ENCODE data around the gene USP21. TPM values are rescaled to one million over a fixed set of nuclear protein-coding genes. Genes with fewer than 3 reads are reported as not detected.

The USP21 gene
- total RNA-seq, 1 experiment from 2014 or later, result 40.9 TPM

- no TSS peak for BruUV-seq (replicated peaks)
- H3K9me3 Mint-ChIP-seq (ENCODE audit: low read depth, unreplicated experiment), result no peaks in the 10 kb centered on the region
- no peak overlapping the region for H3K27ac Mint-ChIP-seq (ENCODE audit: unreplicated experiment)
- no peak for DNase-seq
- H3K27me3 Mint-ChIP-seq (ENCODE audit: unreplicated experiment), result no peaks in the 10 kb centered on the region
- TF ChIP-seq CTCF (IDR thresholded peaks at IDR 0.05; ENCODE audit: unreplicated experiment), result no peak
- intact Hi-C loops (cut with micrococcal nuclease; ENCODE audit: unreplicated experiment), result no loop called here
- no peak overlapping the region for H3K4me3 Mint-ChIP-seq (ENCODE audit: low read depth, unreplicated experiment)
- CTCF ChIA-PET, result no interaction called here
- peaks cover 25% of the 10 kb centered on the region for H3K4me1 Mint-ChIP-seq (ENCODE audit: low read depth, unreplicated experiment)
- peaks cover 84% of the 10 kb centered on the region for H3K36me3 Mint-ChIP-seq (ENCODE audit: insufficient read depth, unreplicated experiment)
Measured at GRCh38 chr1:161163793-161164192, 4.5 kb downstream of the USP21 start.

GRCh38 chr1:161164901-161165610 is 5.8 kb downstream of the USP21 start:
- H3K4me1 Mint-ChIP-seq (ENCODE audit: low read depth, unreplicated experiment), result peaks cover 15% of the 10 kb centered on the region
- peak overlapping the region; percentile 94 for H3K27ac Mint-ChIP-seq (ENCODE audit: unreplicated experiment)
- peaks cover 71% of the 10 kb centered on the region for H3K36me3 Mint-ChIP-seq (ENCODE audit: insufficient read depth, unreplicated experiment)
- CTCF ChIA-PET, result interaction anchor here (0.5 to 1.3 kb wide), 5 partner anchors 10 to 225 kb away, joined by 3 to 10 read pairs (median 7); partner anchors contain the start of genes B4GALT3 and UFC1
- no peak for TF ChIP-seq CTCF (IDR thresholded peaks at IDR 0.05; ENCODE audit: unreplicated experiment)
- H3K27me3 Mint-ChIP-seq (ENCODE audit: unreplicated experiment), result no peaks in the 10 kb centered on the region
- no peak for DNase-seq
- H3K9me3 Mint-ChIP-seq (ENCODE audit: low read depth, unreplicated experiment), result no peaks in the 10 kb centered on the region
- intact Hi-C loops (cut with micrococcal nuclease; ENCODE audit: unreplicated experiment), result no loop called here
- BruUV-seq (replicated peaks), result no TSS peak
- peak overlapping the region; percentile 93 for H3K4me3 Mint-ChIP-seq (ENCODE audit: low read depth, unreplicated experiment)

DNA sequence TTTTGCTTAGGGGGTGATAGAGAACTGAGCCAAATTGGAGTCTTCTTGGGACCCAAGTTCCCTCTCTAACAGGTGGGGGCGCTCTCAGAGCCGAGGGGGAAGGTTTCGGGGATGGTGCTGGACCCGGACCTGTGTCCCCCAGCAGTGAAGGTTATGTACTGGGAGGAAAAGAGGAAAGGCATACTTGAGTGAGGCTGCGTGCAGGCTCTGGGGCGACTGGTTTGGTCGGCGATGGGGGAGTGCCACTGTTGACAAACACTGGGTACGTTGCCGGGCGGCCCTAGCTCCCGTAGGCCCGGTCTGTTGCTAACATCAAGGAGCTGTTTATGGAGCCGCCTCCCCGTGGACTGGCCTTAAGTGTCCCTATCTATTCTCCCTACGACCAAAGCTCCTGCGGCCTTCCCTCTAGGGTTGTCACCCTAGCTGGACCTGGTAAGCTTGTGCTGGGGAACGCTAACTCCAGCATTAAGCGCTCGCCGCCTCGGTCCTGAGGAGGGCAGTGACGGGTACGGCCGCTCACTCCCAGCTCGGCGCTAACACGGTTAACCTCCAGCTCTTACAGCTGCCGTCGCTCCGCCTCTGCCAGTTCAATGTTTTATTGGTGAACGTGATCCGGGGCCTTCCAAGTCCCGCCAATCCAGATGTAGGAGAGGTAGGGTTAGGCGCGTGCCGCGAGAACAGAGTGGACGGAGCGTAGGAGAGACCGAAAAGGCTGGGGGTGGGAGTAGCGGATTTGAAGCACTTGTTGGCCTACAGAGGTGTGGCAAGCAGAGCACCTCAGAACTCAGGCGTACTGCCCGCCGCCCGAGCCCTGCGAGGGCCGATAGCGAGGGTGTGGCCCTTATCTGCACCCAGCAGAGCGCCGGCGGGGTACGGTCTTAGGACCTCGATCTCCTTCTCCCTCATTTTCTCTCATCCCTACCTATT is 6.7 kb downstream of the USP21 start, which contains the start of gene PPOX:
PPOX (plus strand) TSS at position 685 of the 927 bp plus-strand sequence. CDS start 422 bp downstream, outside the sequence.
- intact Hi-C loops (cut with micrococcal nuclease; ENCODE audit: unreplicated experiment), result no loop called here
- H3K9me3 Mint-ChIP-seq (ENCODE audit: low read depth, unreplicated experiment), result no peaks in the 10 kb centered on the region
- DNase-seq, result peak; percentile 96
- CTCF ChIA-PET, result interaction anchor here (0.5 to 1.3 kb wide), 10 partner anchors 8 to 224 kb away, joined by 3 to 10 read pairs (median 5); partner anchors contain the start of genes B4GALT3, DEDD, PCP4L1 and TOMM40L
- TF ChIP-seq CTCF (IDR thresholded peaks at IDR 0.05; ENCODE audit: unreplicated experiment), result peak; percentile 58
- no TSS peak for BruUV-seq (replicated peaks)
- no peaks in the 10 kb centered on the region for H3K27me3 Mint-ChIP-seq (ENCODE audit: unreplicated experiment)
- H3K27ac Mint-ChIP-seq (ENCODE audit: unreplicated experiment), result peak within 1 kb of the TSS; percentile 94
- H3K4me1 Mint-ChIP-seq (ENCODE audit: low read depth, unreplicated experiment), result peaks cover 7% of the 10 kb centered on the region
- H3K36me3 Mint-ChIP-seq (ENCODE audit: insufficient read depth, unreplicated experiment), result peaks cover 66% of the 10 kb centered on the region
- H3K4me3 Mint-ChIP-seq (ENCODE audit: low read depth, unreplicated experiment), result peak within 1 kb of the TSS; percentile 93
